Astrocyte (in vitro differentiated cells and primary cell): ENCODE data around the gene C9orf50. TPM values are rescaled to one million over a fixed set of nuclear protein-coding genes. Genes with fewer than 3 reads are reported as not detected.
A peak's percentile ranks its signal among the peaks of the same experiment; 100 is the strongest.

ENCODE experiments used
- DNase-seq: peaks from one replicate; pipeline ENCODE4 v3.0.0-alpha.2; 2010; ENCODE audit warnings: low read depth
- FAIRE-seq: peaks from 2 replicates; lab custom pipeline; 2011; peaks lifted over from hg19 to GRCh38; lab: Jason Lieb, UNC
- H2AFZ ChIP-seq: 2 replicates; pipeline ENCODE4 v1.6.0; 2012; ENCODE audit warnings: low read depth, low read length, inconsistent platforms
- H3K27ac ChIP-seq: 2 replicates; pipeline ENCODE4 v1.5.1; 2011; ENCODE audit warnings: low read depth, low read length, inconsistent platforms
- H3K27me3 ChIP-seq: 2 replicates; pipeline ENCODE4 v1.6.0; 2011; ENCODE audit warnings: low read length, inconsistent platforms; ENCODE audit not compliant: insufficient read depth
- H3K36me3 ChIP-seq: 2 replicates; pipeline ENCODE4 v1.5.1; 2011; ENCODE audit warnings: low read length, inconsistent platforms; ENCODE audit not compliant: insufficient read depth
- H3K4me1 ChIP-seq: 2 replicates; pipeline ENCODE4 v1.5.1; 2011; ENCODE audit warnings: low read length, inconsistent platforms; ENCODE audit not compliant: insufficient read depth
- H3K4me2 ChIP-seq: 2 replicates; pipeline ENCODE4 v1.6.0; 2012; ENCODE audit warnings: low read length, inconsistent platforms
- H3K4me3 ChIP-seq: 2 replicates; pipeline ENCODE4 v1.5.1; 2011; ENCODE audit warnings: low read depth, mild to moderate bottlenecking, low read length, inconsistent platforms; ENCODE audit not compliant: insufficient read depth
- H3K79me2 ChIP-seq: 2 replicates; pipeline ENCODE4 v1.6.0; 2012; ENCODE audit warnings: mild to moderate bottlenecking, low read length, inconsistent platforms; ENCODE audit not compliant: insufficient read depth
- H3K9ac ChIP-seq: 2 replicates; pipeline ENCODE4 v1.6.0; 2012; ENCODE audit warnings: mild to moderate bottlenecking, low read length, inconsistent platforms
- H3K9me3 ChIP-seq: 2 replicates; pipeline ENCODE4 v1.5.1; 2012; ENCODE audit warnings: low read depth, mild to moderate bottlenecking, low read length, inconsistent platforms; ENCODE audit not compliant: insufficient read depth
- H4K20me1 ChIP-seq: 2 replicates; pipeline ENCODE4 v1.6.0; 2012; ENCODE audit warnings: low read length, inconsistent platforms; ENCODE audit not compliant: insufficient read depth
- H3K27ac Mint-ChIP-seq: one replicate; pipeline ENCODE4 v1.8.0; 2021; ENCODE audit warnings: mild to moderate bottlenecking, mixed read lengths; ENCODE audit not compliant: unreplicated experiment
- H3K27me3 Mint-ChIP-seq: one replicate; pipeline ENCODE4 v1.8.0; 2021; ENCODE audit warnings: low read depth, mixed read lengths; ENCODE audit not compliant: unreplicated experiment
- H3K36me3 Mint-ChIP-seq: one replicate; pipeline ENCODE4 v1.8.0; 2021; ENCODE audit warnings: low read depth, mixed read lengths; ENCODE audit not compliant: unreplicated experiment
- H3K4me1 Mint-ChIP-seq: one replicate; pipeline ENCODE4 v1.8.0; 2021; ENCODE audit warnings: low read depth, mixed read lengths; ENCODE audit not compliant: unreplicated experiment
- H3K4me3 Mint-ChIP-seq: one replicate; pipeline ENCODE4 v1.8.0; 2021; ENCODE audit warnings: mild to moderate bottlenecking, moderate library complexity, mixed read lengths; ENCODE audit not compliant: unreplicated experiment
- H3K9me3 Mint-ChIP-seq: one replicate; pipeline ENCODE4 v1.8.0; 2021; ENCODE audit warnings: mild to moderate bottlenecking, mixed read lengths; ENCODE audit not compliant: unreplicated experiment
- CTCF ChIP-seq: IDR thresholded peaks from 2 replicates; pipeline ENCODE4 v1.5.1; 2011; ENCODE audit warnings: low read depth, mild to moderate bottlenecking, inconsistent platforms, low read length, moderate library complexity; ENCODE audit not compliant: insufficient read depth
- EZH2 ChIP-seq: IDR thresholded peaks from 2 replicates; pipeline ENCODE4 v1.6.1; 2012; ENCODE audit warnings: mild to moderate bottlenecking, low read length, inconsistent platforms; ENCODE audit not compliant: insufficient read depth
- total RNA-seq: library from RNA; stranded (reverse); gene quantifications from 2 replicates; pipeline ENCODE4 v1.2.1, GENCODE V29; 2021

The C9orf50 gene
- total RNA-seq, 1 donor from 2014 or later: 0.41 TPM

GRCh38 chr9:129601082-129601674 lies 19.7 kb downstream of the C9orf50 start:
- FAIRE-seq: no peak
- Mint-ChIP-seq H3K9me3 (no peaks in the 10 kb centered on the region), H3K27ac (peak overlapping the region; percentile 12)

GRCh38 chr9:129598089-129598596 lies 22.8 kb downstream of the C9orf50 start:
- no peak overlapping the region for H3K4me3 ChIP-seq
- DNase-seq: no peak
- no peaks in the 10 kb centered on the region for H4K20me1 ChIP-seq
- TF ChIP-seq EZH2 (no peak), CTCF (no peak)
- no peaks in the 10 kb centered on the region for H3K79me2 ChIP-seq
- peaks cover 18% of the 10 kb centered on the region for H3K4me1 ChIP-seq
- peak overlapping the region; percentile 88 for H3K27ac Mint-ChIP-seq
- no peaks in the 10 kb centered on the region for H3K9me3 ChIP-seq
- peak overlapping the region; percentile 60 for H3K4me3 Mint-ChIP-seq
- FAIRE-seq: no peak
- peak overlapping the region; percentile 89 for H3K4me2 ChIP-seq
- H2AFZ ChIP-seq: peak overlapping the region; percentile 85
- H3K9me3 Mint-ChIP-seq: no peaks in the 10 kb centered on the region
- no peaks in the 10 kb centered on the region for H3K27me3 ChIP-seq
- no peaks in the 10 kb centered on the region for H3K36me3 ChIP-seq
- peak overlapping the region; percentile 81 for H3K9ac ChIP-seq
- no peak overlapping the region for H3K27ac ChIP-seq
- H3K36me3 Mint-ChIP-seq: no peaks in the 10 kb centered on the region
- peaks cover 6% of the 10 kb centered on the region for H3K27me3 Mint-ChIP-seq
- H3K4me1 Mint-ChIP-seq: peaks cover 13% of the 10 kb centered on the region

More at GRCh38 chr9:129601082-129601674, 19.7 kb downstream of the C9orf50 start:
- Histone ChIP-seq H2AFZ (no peak overlapping the region), H3K4me3 (no peak overlapping the region), H4K20me1 (no peaks in the 10 kb centered on the region), H3K9me3 (no peaks in the 10 kb centered on the region), H3K9ac (no peak overlapping the region), H3K79me2 (no peaks in the 10 kb centered on the region), H3K4me2 (no peak overlapping the region), H3K4me1 (peaks cover 18% of the 10 kb centered on the region), H3K27me3 (no peaks in the 10 kb centered on the region), H3K36me3 (no peaks in the 10 kb centered on the region), H3K27ac (no peak overlapping the region)
- Mint-ChIP-seq H3K27me3 (no peaks in the 10 kb centered on the region), H3K4me1 (peaks cover 12% of the 10 kb centered on the region), H3K36me3 (no peaks in the 10 kb centered on the region), H3K4me3 (no peak overlapping the region)
- no peak for DNase-seq
- no peak for TF ChIP-seq CTCF
- TF ChIP-seq EZH2: no peak
